ENCODE measurements around the gene RYR2.

GRCh38 chr1:237219751-237220642 lies 178.0 kb downstream of the RYR2 start:
- TF ChIP-seq CTCF (IDR thresholded peaks at IDR 0.05) (no peak), POLR2AphosphoS5 (IDR thresholded peaks at IDR 0.05) (no peak)
